GM12872 (cell line): ENCODE data around the gene CDK6.

ENCODE experiments used
- CTCF ChIP-seq: IDR thresholded peaks from 3 replicates; pipeline ENCODE4 v1.5.1; 2011; ENCODE audit warnings: low read depth, mild to moderate bottlenecking, low read length, moderate library complexity; ENCODE audit not compliant: insufficient read depth

The CDK6 gene

GRCh38 chr7:92836489-92836999, at the start of gene CDK6:
CDK6 (minus strand) TSS chr7:92836573; CDS start chr7:92833323, 3,250 bp downstream.
- no peak for TF ChIP-seq CTCF

- TF ChIP-seq CTCF: no peak
These were observed 47.8 kb upstream of the CDK6 start for GRCh38 chr7:92884218-92884617.

GRCh38 chr7:92882760-92883159, 46.4 kb upstream of the CDK6 start:
- TF ChIP-seq CTCF: no peak

- TF ChIP-seq CTCF: no peak
These were observed 44.7 kb upstream of the CDK6 start for GRCh38 chr7:92881091-92881485.

GRCh38 chr7:92880212-92881090, 44.1 kb upstream of the CDK6 start:
- peak; percentile 45; the same call in 2 of the 3 replicates for TF ChIP-seq CTCF

GRCh38 chr7:92877367-92877766, 41.0 kb upstream of the CDK6 start:
- no peak for TF ChIP-seq CTCF

- no peak for TF ChIP-seq CTCF
These were observed 40.5 kb upstream of the CDK6 start for GRCh38 chr7:92876836-92877235.
